K562 (cell line): ENCODE data around the gene LSR. TPM values are rescaled to one million over a fixed set of nuclear protein-coding genes. Genes with fewer than 3 reads are reported as not detected.

Source experiments
- ATF1 ChIP-seq, 2 experiments: fragments of 450-650 bp in 1 of 2; IDR thresholded peaks; 2 replicates each; pipeline ENCODE4 v1.6.1; 2016; ENCODE audit warnings: missing compliant biosample characterization in 1 of 2, missing genetic modification characterization in 1 of 2
- BACH1 ChIP-seq: fragments of 200-800 bp; sonication (Bioruptor generic); IDR thresholded peaks from 2 replicates; pipeline ENCODE4 v1.6.1; 2016; ENCODE audit warnings: missing genetic modification characterization, missing compliant biosample characterization
- CBFA2T3 ChIP-seq: fragments of 450-650 bp; IDR thresholded peaks from 2 replicates; pipeline ENCODE4 v1.6.1; 2017
- CBX3 ChIP-seq, 2 experiments: IDR thresholded peaks; 1 replicate in 1 of 2; 2 replicates in 1 of 2; pipeline ENCODE4 v1.6.1; 2012; ENCODE audit warnings: inconsistent platforms in 2 of 2, low read length in 2 of 2, borderline replicate concordance in 1 of 2, control low read depth in 1 of 2
- EWSR1 ChIP-seq: fragments of 450-650 bp; IDR thresholded peaks from 2 replicates; pipeline ENCODE4 v1.6.1; 2018; ENCODE audit warnings: borderline replicate concordance, mild to moderate bottlenecking, low read depth, moderate library complexity; ENCODE audit not compliant: partially characterized antibody
- L3MBTL2 ChIP-seq: fragments of 450-650 bp; IDR thresholded peaks from 2 replicates; pipeline ENCODE4 v1.6.1; 2016; ENCODE audit warnings: mild to moderate bottlenecking, moderate library complexity
- MYC ChIP-seq, 2 experiments: fragments of 250-450 bp in 1 of 2; sonication (Bioruptor Pico) in 1 of 2; IDR thresholded peaks; 2 replicates each; pipeline versions ENCODE4 v1.5.1 to v1.6.1; 2012 to 2021; ENCODE audit warnings: low read depth in 2 of 2, borderline replicate concordance in 1 of 2, improper control_type of control experiment in 1 of 2, low read length in 1 of 2, mild to moderate bottlenecking in 1 of 2, moderate library complexity in 1 of 2
- NR2C2 ChIP-seq, 2 experiments: fragments of 200-800 bp in 1 of 2; sonication (Bioruptor generic) in 1 of 2; sonication (generic) in 1 of 2; formaldehyde crosslinking in 1 of 2; IDR thresholded peaks; 2 replicates each; pipeline versions ENCODE4 v1.6.1 to v1.8.0; 2016 to 2022; ENCODE audit warnings: mild to moderate bottlenecking in 1 of 2, missing compliant biosample characterization in 1 of 2, missing genetic modification characterization in 1 of 2, missing genetic modification reagents in 1 of 2
- RB1 ChIP-seq: fragments of 450-650 bp; IDR thresholded peaks from 2 replicates; pipeline ENCODE4 v1.6.1; 2017; ENCODE audit warnings: low read depth, mild to moderate bottlenecking
- RBM22 ChIP-seq: fragments of 200-400 bp; formaldehyde crosslinking; IDR thresholded peaks from 2 replicates; pipeline ENCODE4 v1.6.1; 2018; ENCODE audit warnings: low read length, low read depth; ENCODE audit not compliant: poor library complexity, severe bottlenecking
- TRIM28 ChIP-seq: fragments of 450-650 bp; IDR thresholded peaks from 2 replicates; pipeline ENCODE4 v1.6.1; 2017
- U2AF1 ChIP-seq: fragments of 200-400 bp; formaldehyde crosslinking; optimal IDR thresholded peaks from 2 replicates; pipeline ENCODE3; 2017; ENCODE audit warnings: mild to moderate bottlenecking, low read depth, low read length, moderate library complexity
- ZBTB7A ChIP-seq: IDR thresholded peaks from 2 replicates; pipeline ENCODE4 v1.6.1; 2011; ENCODE audit warnings: low read depth, mild to moderate bottlenecking, low read length, moderate library complexity, borderline replicate concordance; ENCODE audit not compliant: control insufficient read depth
- ZC3H11A ChIP-seq: IDR thresholded peaks from 2 replicates; pipeline ENCODE4 v1.6.1; 2012; ENCODE audit warnings: low read depth, low read length, improper control_type of control experiment
- polyA plus RNA-seq, 8 experiments: library from polyadenylated mRNA; depleted of rRNA in 4 of 8; stranded (reverse) in 5 of 8; unstranded in 3 of 8; fragments of >200 nt; fragmentation: Nextera tagmentation in 2 of 8; fragmentation: Illumina TruSeq in 1 of 8; extraction: Ambion mirVana in 2 of 8; extraction: Trizol in 1 of 8; gene quantifications; 2 replicates each; pipeline versions ENCODE4 v1.2.1 to v1.2.3, GENCODE V29; 2011 to 2014; ENCODE audit warnings: inconsistent platforms in 1 of 8, missing spikeins in 1 of 8
- total RNA-seq, 7 experiments: library from RNA; depleted of rRNA in 6 of 7; stranded (reverse); fragments of >200 nt in 6 of 7; fragmentation: Illumina TruSeq in 2 of 7; extraction: Trizol in 2 of 7; gene quantifications; 2 replicates each; pipeline versions ENCODE4 v1.2.1 to v1.2.3, GENCODE V29; 2011 to 2021; ENCODE audit warnings: low replicate concordance in 1 of 7
- TF ChIP-seq, protein P1 (sequence below): sonication (generic); formaldehyde crosslinking; IDR thresholded peaks from 2 replicates; pipeline ENCODE4 v1.8.1; 2023; ENCODE audit warnings: mild to moderate bottlenecking, missing genetic modification reagents
- TF ChIP-seq, protein P2 (sequence below), 3 experiments: fragments of 200-800 bp in 1 of 3; sonication (Bioruptor generic) in 1 of 3; sonication (generic) in 1 of 3; formaldehyde crosslinking in 1 of 3; IDR thresholded peaks; 2 replicates each; pipeline versions ENCODE4 v1.6.1 to v1.8.0; 2016 to 2022; ENCODE audit warnings: mild to moderate bottlenecking in 2 of 3, missing compliant biosample characterization in 2 of 3, missing genetic modification characterization in 2 of 3, missing genetic modification reagents in 1 of 3
- TF ChIP-seq, protein P3 (sequence below): fragments of 450-650 bp; IDR thresholded peaks from 2 replicates; pipeline ENCODE4 v1.6.1; 2017; ENCODE audit warnings: antibody characterized with exemption, mild to moderate bottlenecking

LSR gene
- total and polyA plus RNA-seq, 9 of the 15 experiments (the other 6 are each of a cell fraction or from before 2014, with no cell fraction given), result 0.44 to 87.9 (median 28.0) TPM

DNA sequence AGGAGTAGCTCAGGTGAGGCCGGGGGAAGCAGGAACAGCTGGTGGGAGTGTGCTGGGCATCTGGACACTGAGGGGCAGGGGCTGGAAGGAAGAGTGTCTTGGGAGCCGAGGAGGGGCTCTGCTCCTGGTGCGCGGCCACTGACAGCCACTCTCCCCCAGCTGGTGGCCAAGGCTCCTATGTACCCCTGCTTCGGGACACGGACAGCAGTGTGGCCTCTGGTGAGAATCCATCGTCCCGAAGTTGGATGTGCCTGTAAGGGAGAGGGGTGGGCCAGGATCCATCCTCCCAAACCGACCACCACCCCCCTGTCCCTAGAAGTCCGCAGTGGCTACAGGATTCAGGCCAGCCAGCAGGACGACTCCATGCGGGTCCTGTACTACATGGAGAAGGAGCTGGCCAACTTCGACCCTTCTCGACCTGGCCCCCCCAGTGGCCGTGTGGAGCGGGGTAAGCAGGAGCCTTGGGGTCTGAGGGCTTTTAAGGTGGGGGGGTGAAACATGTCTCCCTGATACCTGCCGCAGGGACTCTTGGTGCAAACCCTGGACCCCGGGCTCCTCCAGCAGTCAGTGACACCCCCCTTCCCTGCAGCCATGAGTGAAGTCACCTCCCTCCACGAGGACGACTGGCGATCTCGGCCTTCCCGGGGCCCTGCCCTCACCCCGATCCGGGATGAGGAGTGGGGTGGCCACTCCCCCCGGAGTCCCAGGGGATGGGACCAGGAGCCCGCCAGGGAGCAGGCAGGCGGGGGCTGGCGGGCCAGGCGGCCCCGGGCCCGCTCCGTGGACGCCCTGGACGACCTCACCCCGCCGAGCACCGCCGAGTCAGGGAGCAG is 17.9 kb downstream of the LSR start (continued):
- TF ChIP-seq, protein P1, sequence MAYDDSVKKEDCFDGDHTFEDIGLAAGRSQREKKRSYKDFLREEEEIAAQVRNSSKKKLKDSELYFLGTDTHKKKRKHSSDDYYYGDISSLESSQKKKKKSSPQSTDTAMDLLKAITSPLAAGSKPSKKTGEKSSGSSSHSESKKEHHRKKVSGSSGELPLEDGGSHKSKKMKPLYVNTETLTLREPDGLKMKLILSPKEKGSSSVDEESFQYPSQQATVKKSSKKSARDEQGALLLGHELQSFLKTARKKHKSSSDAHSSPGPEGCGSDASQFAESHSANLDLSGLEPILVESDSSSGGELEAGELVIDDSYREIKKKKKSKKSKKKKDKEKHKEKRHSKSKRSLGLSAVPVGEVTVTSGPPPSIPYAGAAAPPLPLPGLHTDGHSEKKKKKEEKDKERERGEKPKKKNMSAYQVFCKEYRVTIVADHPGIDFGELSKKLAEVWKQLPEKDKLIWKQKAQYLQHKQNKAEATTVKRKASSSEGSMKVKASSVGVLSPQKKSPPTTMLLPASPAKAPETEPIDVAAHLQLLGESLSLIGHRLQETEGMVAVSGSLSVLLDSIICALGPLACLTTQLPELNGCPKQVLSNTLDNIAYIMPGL (CRISPR knock-in tag), result 0 out of 2 replicates have a peak, but pooled peaks have one; percentile 6
- TF ChIP-seq RB1 (peak; percentile 43; the same call in 1 of the 2 replicates), CBX3 (IDR thresholded peaks at IDR 0.05; ENCODE audit: borderline replicate concordance in 1 of 2, low read length in 2 of 2) (no peak), ZBTB7A (no peak), ZC3H11A (no peak), NR2C2 (CRISPR knock-in tag; IDR thresholded peaks at IDR 0.05) (no peak), NR2C2 (tag; IDR thresholded peaks at IDR 0.05) (0 out of 2 replicates have a peak, but pooled peaks have one; percentile 10), BACH1 (tag) (no peak), U2AF1 (no peak), MYC (IDR thresholded peaks at IDR 0.05; ENCODE audit: low read depth, low read length) (no peak), MYC (CRISPR knock-in tag; IDR thresholded peaks at IDR 0.05; ENCODE audit: borderline replicate concordance, low read depth) (no peak), EWSR1 (no peak), ATF1 (CRISPR knock-in tag; IDR thresholded peaks at IDR 0.05) (no peak), ATF1 (tag; IDR thresholded peaks at IDR 0.05) (no peak), L3MBTL2 (peak; percentile 60), CBFA2T3 (no peak), RBM22 (peak; percentile 67), TRIM28 (no peak)
- TF ChIP-seq, protein P2, sequence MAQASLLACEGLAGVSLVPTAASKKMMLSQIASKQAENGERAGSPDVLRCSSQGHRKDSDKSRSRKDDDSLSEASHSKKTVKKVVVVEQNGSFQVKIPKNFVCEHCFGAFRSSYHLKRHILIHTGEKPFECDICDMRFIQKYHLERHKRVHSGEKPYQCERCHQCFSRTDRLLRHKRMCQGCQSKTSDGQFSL (CRISPR knock-in tag; IDR thresholded peaks at IDR 0.05), result no peak; the same call in 1 of the 2 replicates
- TF ChIP-seq, protein P2 (tag; IDR thresholded peaks at IDR 0.05), result peak in 1 of 2 experiments; percentile 39; a peak in 1 of 4 replicates
- TF ChIP-seq, protein P3, sequence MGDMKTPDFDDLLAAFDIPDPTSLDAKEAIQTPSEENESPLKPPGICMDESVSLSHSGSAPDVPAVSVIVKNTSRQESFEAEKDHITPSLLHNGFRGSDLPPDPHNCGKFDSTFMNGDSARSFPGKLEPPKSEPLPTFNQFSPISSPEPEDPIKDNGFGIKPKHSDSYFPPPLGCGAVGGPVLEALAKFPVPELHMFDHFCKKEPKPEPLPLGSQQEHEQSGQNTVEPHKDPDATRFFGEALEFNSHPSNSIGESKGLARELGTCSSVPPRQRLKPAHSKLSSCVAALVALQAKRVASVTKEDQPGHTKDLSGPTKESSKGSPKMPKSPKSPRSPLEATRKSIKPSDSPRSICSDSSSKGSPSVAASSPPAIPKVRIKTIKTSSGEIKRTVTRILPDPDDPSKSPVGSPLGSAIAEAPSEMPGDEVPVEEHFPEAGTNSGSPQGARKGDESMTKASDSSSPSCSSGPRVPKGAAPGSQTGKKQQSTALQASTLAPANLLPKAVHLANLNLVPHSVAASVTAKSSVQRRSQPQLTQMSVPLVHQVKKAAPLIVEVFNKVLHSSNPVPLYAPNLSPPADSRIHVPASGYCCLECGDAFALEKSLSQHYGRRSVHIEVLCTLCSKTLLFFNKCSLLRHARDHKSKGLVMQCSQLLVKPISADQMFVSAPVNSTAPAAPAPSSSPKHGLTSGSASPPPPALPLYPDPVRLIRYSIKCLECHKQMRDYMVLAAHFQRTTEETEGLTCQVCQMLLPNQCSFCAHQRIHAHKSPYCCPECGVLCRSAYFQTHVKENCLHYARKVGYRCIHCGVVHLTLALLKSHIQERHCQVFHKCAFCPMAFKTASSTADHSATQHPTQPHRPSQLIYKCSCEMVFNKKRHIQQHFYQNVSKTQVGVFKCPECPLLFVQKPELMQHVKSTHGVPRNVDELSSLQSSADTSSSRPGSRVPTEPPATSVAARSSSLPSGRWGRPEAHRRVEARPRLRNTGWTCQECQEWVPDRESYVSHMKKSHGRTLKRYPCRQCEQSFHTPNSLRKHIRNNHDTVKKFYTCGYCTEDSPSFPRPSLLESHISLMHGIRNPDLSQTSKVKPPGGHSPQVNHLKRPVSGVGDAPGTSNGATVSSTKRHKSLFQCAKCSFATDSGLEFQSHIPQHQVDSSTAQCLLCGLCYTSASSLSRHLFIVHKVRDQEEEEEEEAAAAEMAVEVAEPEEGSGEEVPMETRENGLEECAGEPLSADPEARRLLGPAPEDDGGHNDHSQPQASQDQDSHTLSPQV, result peak; percentile 78
